Ectodermal cell (in vitro differentiated cells): ENCODE measurements around the gene FBXL2.

Experiments
- H3K27ac ChIP-seq: 2 replicates; pipeline ENCODE4 v1.7.0; 2013; ENCODE audit warnings: mild to moderate bottlenecking, low read depth, low read length; ENCODE audit not compliant: insufficient read depth, poor library complexity, severe bottlenecking
- H3K27me3 ChIP-seq: 2 replicates; pipeline ENCODE4 v1.7.0; 2013; ENCODE audit warnings: mild to moderate bottlenecking, low read length; ENCODE audit not compliant: insufficient read depth, control insufficient read depth, poor library complexity, severe bottlenecking
- H3K36me3 ChIP-seq: one replicate; pipeline ENCODE4 v1.7.0; 2013; ENCODE audit warnings: low read length; ENCODE audit not compliant: control insufficient read depth, insufficient read depth
- H3K4me1 ChIP-seq: one replicate; pipeline ENCODE4 v1.7.0; 2013; ENCODE audit warnings: low read length; ENCODE audit not compliant: control insufficient read depth, insufficient read depth
- H3K4me3 ChIP-seq: 2 replicates; pipeline ENCODE4 v1.7.0; 2013; ENCODE audit warnings: low read depth, low read length, control low read depth; ENCODE audit not compliant: insufficient read depth
- H3K9me3 ChIP-seq: 2 replicates; pipeline ENCODE4 v1.7.0; 2013; ENCODE audit warnings: mild to moderate bottlenecking, low read length, moderate library complexity; ENCODE audit not compliant: control insufficient read depth
- WGBS, 2 experiments: methylation state at CpG; one replicate each; pipeline ENCODE4 v1.1.7; 2013; ENCODE audit warnings: missing lambda C conversion rate in 2 of 2; 5-methylcytosine and 5-hydroxymethylcytosine counted together

The FBXL2 gene

DNA sequence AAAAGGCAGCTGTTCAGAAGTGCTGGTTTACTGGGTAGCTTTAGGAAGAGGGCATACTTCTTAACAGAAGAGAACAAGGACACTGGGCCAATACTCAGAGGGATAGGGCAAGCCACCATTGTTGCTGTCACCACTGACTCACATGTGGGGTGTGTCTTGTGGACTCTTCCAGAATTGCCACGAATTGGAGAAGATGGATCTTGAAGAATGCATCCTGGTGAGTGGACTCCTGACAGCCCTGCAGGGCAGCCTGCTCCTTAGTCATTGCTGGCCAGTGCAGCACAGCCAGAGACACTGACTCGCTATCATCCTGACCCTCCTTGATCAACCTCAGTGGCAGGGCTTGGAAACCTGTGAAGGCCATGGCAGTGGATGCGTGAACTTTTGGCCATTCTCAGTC, 100.7 kb downstream of the FBXL2 start:
- Histone ChIP-seq H3K36me3 (peaks cover 6% of the 10 kb centered on the region), H3K27me3 (no peaks in the 10 kb centered on the region), H3K9me3 (no peaks in the 10 kb centered on the region), H3K27ac (no peak overlapping the region), H3K4me1 (no peaks in the 10 kb centered on the region), H3K4me3 (no peak overlapping the region)
- 94 to 96% methylated on average over 3 of the region's 3 CpGs for WGBS, 2 experiments

DNA sequence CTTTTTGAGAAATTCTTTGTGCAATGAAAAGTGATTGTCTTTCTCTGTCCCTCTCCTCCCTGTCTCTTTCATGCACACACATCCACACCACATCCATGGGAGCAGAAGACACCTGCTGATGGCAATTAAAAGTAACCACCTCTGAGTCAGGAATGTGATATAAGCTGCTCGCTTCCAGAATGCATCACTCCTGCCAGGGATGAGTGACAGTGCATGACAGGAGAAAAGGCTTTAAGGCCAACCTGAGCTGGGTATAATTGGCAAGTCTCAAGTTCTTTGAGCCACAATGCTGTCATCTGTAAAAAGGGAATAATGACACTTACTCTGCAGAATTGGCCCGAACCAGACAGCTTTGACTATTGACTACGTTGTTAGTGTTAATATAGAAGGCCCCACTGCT, 103.4 kb downstream of the FBXL2 start:
- Histone ChIP-seq H3K9me3 (no peaks in the 10 kb centered on the region), H3K27me3 (no peaks in the 10 kb centered on the region), H3K4me1 (no peaks in the 10 kb centered on the region), H3K27ac (no peak overlapping the region), H3K4me3 (no peak overlapping the region), H3K36me3 (peaks cover 12% of the 10 kb centered on the region)
- 93 to 94% methylated on average over 3 of the region's 3 CpGs for WGBS, 2 experiments

DNA sequence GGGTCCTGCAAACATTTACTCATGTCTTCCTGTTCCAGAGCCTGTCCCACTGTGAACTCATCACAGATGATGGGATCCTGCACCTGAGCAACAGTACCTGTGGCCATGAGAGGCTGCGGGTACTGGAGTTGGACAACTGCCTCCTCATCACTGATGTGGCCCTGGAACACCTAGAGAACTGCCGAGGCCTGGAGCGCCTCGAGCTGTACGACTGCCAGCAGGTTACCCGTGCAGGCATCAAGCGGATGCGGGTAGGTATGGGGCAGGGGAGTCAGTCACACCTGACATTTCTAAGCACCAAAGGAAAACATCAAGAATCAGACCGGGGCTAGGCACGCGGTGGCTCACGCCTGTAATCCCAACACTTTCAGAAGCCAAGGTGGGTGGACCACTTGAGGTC, 106.7 kb downstream of the FBXL2 start:
- Histone ChIP-seq H3K4me3 (no peak overlapping the region), H3K27me3 (no peaks in the 10 kb centered on the region), H3K9me3 (no peaks in the 10 kb centered on the region), H3K4me1 (no peaks in the 10 kb centered on the region), H3K36me3 (peaks cover 16% of the 10 kb centered on the region), H3K27ac (no peak overlapping the region)
- 93 to 96% methylated on average over 12 of the region's 12 CpGs for WGBS, 2 experiments

DNA sequence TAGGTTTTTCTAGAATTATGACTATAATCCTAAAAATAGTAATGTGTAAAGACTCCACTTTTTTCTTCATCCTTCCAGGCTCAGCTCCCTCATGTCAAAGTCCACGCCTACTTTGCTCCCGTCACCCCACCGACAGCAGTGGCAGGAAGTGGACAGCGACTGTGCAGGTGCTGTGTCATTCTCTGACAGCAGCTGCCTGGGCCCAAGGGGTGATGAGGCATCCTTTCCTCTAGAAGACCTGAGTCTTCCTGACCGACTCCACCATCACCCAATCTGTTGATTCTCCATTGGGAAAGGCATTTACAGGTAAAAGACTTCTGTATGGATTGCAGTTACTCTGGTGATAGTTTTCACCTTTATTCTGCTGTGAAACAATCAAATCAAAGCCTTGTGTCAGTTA, 108.2 kb downstream of the FBXL2 start:
- Histone ChIP-seq H3K27me3 (no peaks in the 10 kb centered on the region), H3K4me3 (no peak overlapping the region), H3K27ac (no peak overlapping the region), H3K36me3 (peaks cover 16% of the 10 kb centered on the region), H3K9me3 (no peaks in the 10 kb centered on the region), H3K4me1 (no peaks in the 10 kb centered on the region)
- 97% methylated on average over 5 of the region's 5 CpGs for WGBS, 2 experiments

GRCh38 chr3:33386631-33387030, 109.4 kb downstream of the FBXL2 start:
- H3K27me3 ChIP-seq: no peaks in the 10 kb centered on the region
- peaks cover 19% of the 10 kb centered on the region for H3K36me3 ChIP-seq
- no peak overlapping the region for H3K27ac ChIP-seq
- 100% methylated on average over 1 of the region's 1 CpG; no CpG with 5 or more reads in 1 of the 2 experiments for WGBS, 2 experiments
- no peak overlapping the region for H3K4me3 ChIP-seq
- no peaks in the 10 kb centered on the region for H3K4me1 ChIP-seq
- H3K9me3 ChIP-seq: no peaks in the 10 kb centered on the region

DNA sequence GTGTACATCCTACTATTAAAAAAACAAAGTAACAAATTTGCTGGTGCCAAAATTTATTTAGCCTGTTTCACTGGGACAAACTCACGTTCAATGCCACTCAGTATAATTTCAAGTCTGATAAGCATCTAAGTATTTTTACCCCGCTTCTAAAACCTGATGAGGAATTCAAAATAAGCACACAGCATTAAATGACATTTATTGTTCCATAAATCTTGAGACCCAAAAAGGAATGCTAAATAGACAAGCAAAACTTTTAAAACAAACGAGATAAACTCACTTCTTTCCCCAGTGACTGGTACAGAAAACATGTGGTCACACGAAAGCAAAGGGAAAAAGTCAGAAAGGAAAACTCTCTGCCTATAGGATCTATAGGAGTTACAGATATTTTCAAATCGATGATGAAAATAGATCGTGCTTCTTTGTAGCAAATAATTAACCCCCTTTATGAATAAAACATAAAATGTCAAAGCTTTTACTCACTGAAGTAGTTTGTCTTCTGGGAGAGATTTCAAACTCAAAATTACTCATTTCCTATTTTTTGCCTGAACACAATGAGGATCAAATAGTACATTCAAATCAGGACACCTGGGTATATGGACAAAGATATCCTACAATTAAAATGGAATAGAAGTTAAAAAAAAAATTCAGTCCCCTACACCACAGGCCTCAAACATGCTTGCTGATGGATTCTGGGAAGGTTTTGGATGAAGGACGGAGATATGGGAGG, 111.3 kb downstream of the FBXL2 start:
- WGBS, 2 experiments: 92 to 95% methylated on average over 5 to 6 of the region's 7 CpGs
- no peaks in the 10 kb centered on the region for H3K27me3 ChIP-seq
- H3K4me3 ChIP-seq: no peak overlapping the region
- H3K36me3 ChIP-seq: peaks cover 25% of the 10 kb centered on the region
- H3K27ac ChIP-seq: no peak overlapping the region
- no peaks in the 10 kb centered on the region for H3K4me1 ChIP-seq
- H3K9me3 ChIP-seq: no peaks in the 10 kb centered on the region

GRCh38 chr3:33389908-33390307, 112.7 kb downstream of the FBXL2 start:
- 91 to 93% methylated on average over 4 of the region's 4 CpGs for WGBS, 2 experiments
- peaks cover 20% of the 10 kb centered on the region for H3K36me3 ChIP-seq

GRCh38 chr3:33391255-33391995, 114.2 kb downstream of the FBXL2 start:
- H3K4me1 ChIP-seq: no peaks in the 10 kb centered on the region
- peaks cover 23% of the 10 kb centered on the region for H3K36me3 ChIP-seq
- H3K27me3 ChIP-seq: no peaks in the 10 kb centered on the region
- 96% methylated on average over 8 of the region's 8 CpGs for WGBS, 2 experiments
- no peaks in the 10 kb centered on the region for H3K9me3 ChIP-seq
- no peak overlapping the region for H3K4me3 ChIP-seq
- H3K27ac ChIP-seq: no peak overlapping the region

More at GRCh38 chr3:33389908-33390307, 112.7 kb downstream of the FBXL2 start:
- Histone ChIP-seq H3K9me3 (no peaks in the 10 kb centered on the region), H3K4me1 (no peaks in the 10 kb centered on the region), H3K27ac (no peak overlapping the region), H3K4me3 (no peak overlapping the region), H3K27me3 (no peaks in the 10 kb centered on the region)

DNA sequence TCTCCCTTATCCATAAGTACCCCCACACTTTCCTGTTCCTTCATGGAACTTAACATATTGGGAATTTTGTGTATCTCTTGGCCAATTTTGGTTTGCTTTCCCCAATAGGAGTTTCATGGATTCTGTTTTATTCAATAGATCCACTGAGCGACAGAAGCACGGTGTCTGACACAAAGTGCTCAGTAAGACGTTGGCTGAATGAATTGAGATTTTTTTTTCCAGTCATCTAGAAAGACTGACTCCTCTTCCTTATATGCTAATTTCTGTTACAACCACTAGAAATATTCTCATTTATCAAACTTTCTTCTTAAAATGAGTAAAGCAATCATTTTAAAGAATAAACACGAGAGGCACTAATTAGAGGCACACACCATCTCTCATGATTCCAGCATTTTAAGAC, 114.9 kb downstream of the FBXL2 start:
- no peak overlapping the region for H3K4me3 ChIP-seq
- WGBS, 2 experiments: 89 to 98% methylated on average over 4 of the region's 4 CpGs

GRCh38 chr3:33392703-33393125, 115.5 kb downstream of the FBXL2 start:
- Histone ChIP-seq H3K9me3 (no peaks in the 10 kb centered on the region), H3K36me3 (peaks cover 20% of the 10 kb centered on the region), H3K27me3 (no peaks in the 10 kb centered on the region), H3K27ac (no peak overlapping the region), H3K4me3 (no peak overlapping the region), H3K4me1 (no peaks in the 10 kb centered on the region)
- 91 to 92% methylated on average over 4 of the region's 4 CpGs for WGBS, 2 experiments

More for the DNA sequence above, 114.9 kb downstream of the FBXL2 start:
- Histone ChIP-seq H3K9me3 (no peaks in the 10 kb centered on the region), H3K4me1 (no peaks in the 10 kb centered on the region), H3K36me3 (peaks cover 20% of the 10 kb centered on the region), H3K27ac (no peak overlapping the region), H3K27me3 (no peaks in the 10 kb centered on the region)
